ENCODE measurements around the gene PCNX2. TPM values are rescaled to one million over a fixed set of nuclear protein-coding genes. Genes with fewer than 3 reads are reported as not detected.

The PCNX2 gene
- 10 to 100 TPM; 23.9 to 39.1 TPM for total RNA-seq
- polyA plus RNA-seq (2013, experiment 1 of 2): 11.8 TPM
- polyA plus RNA-seq (2013, experiment 2 of 2): 6.7 TPM
- long read RNA-seq, experiment 1, partial matches to known transcripts: 2 of 5 reads
- long read RNA-seq, experiment 1, other reads (novel, unspliced or antisense): 3 of 5 reads
- long read RNA-seq, experiment 2, full-length matches to known transcripts: 1 of 23 reads
- long read RNA-seq, experiment 2, partial matches to known transcripts: 10 of 23 reads
- long read RNA-seq, experiment 2, other reads (novel, unspliced or antisense): 12 of 23 reads
- long read RNA-seq, experiment 3, partial matches to known transcripts: 6 of 14 reads
- long read RNA-seq, experiment 3, other reads (novel, unspliced or antisense): 8 of 14 reads
- long read RNA-seq, experiment 4: 0 reads

- no peaks in the 10 kb centered on the region for H3K9me3 Mint-ChIP-seq
- no peak within 1 kb of the TSS for H3K27ac ChIP-seq (ENCODE audit: low read depth, low read length)
- H3K27ac Mint-ChIP-seq: peak within 1 kb of the TSS; percentile 97
These were observed at the start of gene PCNX2 for GRCh38 chr1:233295237-233295974. TSS of gene PCNX2 (minus strand) at chr1:233295725. CDS start at chr1:233295478, 247 bp downstream.

DNA sequence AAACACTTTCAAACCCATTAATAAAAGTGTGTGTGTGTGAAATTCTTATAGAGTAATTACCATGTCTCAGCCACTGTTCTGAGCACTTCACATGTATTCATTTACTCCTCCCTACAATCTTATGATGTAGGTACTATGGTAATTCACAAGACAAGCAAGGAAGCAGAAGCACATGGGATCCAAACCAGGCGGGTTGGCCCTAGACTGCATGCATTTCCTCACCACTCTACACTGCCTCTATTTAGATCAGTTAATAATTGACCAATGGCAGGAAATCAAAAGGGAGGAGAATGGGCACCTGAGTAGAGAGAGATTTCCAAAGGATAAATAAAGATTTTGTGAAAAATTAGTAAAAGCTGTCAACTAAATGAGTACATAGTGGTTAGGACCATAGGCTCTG is 47.7 kb upstream of the PCNX2 start:
- WGBS, 2 experiments (ENCODE audit: insufficient coverage in 1 of 2, insufficient read length in 1 of 2): 89% methylated on average over 1 of the region's 1 CpG; no CpG with 5 or more reads in 1 of the 2 experiments
- H3K27me3 ChIP-seq (ENCODE audit: control insufficient read depth, insufficient read depth, low read length, poor library complexity, severe bottlenecking): no peaks in the 10 kb centered on the region
- no peak overlapping the region for H3K9ac ChIP-seq (ENCODE audit: extremely low read depth, low read length, poor library complexity, severe bottlenecking)
- H3K36me3 ChIP-seq (ENCODE audit: control insufficient read depth, insufficient read depth, low read length): no peaks in the 10 kb centered on the region
- no peaks in the 10 kb centered on the region for H3K9me3 ChIP-seq (ENCODE audit: control insufficient read depth, low read length)
- peaks cover 3% of the 10 kb centered on the region for H3K36me3 Mint-ChIP-seq (ENCODE audit: low read depth)
- H3K4me3 ChIP-seq (ENCODE audit: low read length): no peak overlapping the region
- TF ChIP-seq, protein P1, sequence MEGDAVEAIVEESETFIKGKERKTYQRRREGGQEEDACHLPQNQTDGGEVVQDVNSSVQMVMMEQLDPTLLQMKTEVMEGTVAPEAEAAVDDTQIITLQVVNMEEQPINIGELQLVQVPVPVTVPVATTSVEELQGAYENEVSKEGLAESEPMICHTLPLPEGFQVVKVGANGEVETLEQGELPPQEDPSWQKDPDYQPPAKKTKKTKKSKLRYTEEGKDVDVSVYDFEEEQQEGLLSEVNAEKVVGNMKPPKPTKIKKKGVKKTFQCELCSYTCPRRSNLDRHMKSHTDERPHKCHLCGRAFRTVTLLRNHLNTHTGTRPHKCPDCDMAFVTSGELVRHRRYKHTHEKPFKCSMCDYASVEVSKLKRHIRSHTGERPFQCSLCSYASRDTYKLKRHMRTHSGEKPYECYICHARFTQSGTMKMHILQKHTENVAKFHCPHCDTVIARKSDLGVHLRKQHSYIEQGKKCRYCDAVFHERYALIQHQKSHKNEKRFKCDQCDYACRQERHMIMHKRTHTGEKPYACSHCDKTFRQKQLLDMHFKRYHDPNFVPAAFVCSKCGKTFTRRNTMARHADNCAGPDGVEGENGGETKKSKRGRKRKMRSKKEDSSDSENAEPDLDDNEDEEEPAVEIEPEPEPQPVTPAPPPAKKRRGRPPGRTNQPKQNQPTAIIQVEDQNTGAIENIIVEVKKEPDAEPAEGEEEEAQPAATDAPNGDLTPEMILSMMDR (conservative IDR thresholded peaks at IDR 0.05): no peak
- no peak overlapping the region for H3K27ac Mint-ChIP-seq
- H3K27me3 Mint-ChIP-seq (ENCODE audit: insufficient read depth): no peaks in the 10 kb centered on the region
- DNase-seq: no peak
- H3K9me3 Mint-ChIP-seq: peaks cover 4% of the 10 kb centered on the region
- H3K4me1 Mint-ChIP-seq: no peaks in the 10 kb centered on the region
- no peak overlapping the region for H3K4me3 Mint-ChIP-seq
- H3K4me1 ChIP-seq (ENCODE audit: control insufficient read depth, insufficient read depth, low read length): no peaks in the 10 kb centered on the region
- H3K27ac ChIP-seq (ENCODE audit: low read depth, low read length): no peak overlapping the region

More at GRCh38 chr1:233295237-233295974, at the start of gene PCNX2:
- no peaks in the 10 kb centered on the region for H3K27me3 ChIP-seq (ENCODE audit: control insufficient read depth, insufficient read depth, low read length, poor library complexity, severe bottlenecking)
- H3K9ac ChIP-seq (ENCODE audit: extremely low read depth, low read length, poor library complexity, severe bottlenecking): peak within 1 kb of the TSS; percentile 50
- no peaks in the 10 kb centered on the region for H3K36me3 ChIP-seq (ENCODE audit: control insufficient read depth, insufficient read depth, low read length)
- 0% methylated on average over 7 to 54 of the region's 54 CpGs for WGBS, 2 experiments (ENCODE audit: insufficient coverage in 1 of 2, insufficient read length in 1 of 2)
- Mint-ChIP-seq H3K36me3 (ENCODE audit: low read depth) (peaks cover 6% of the 10 kb centered on the region), H3K4me3 (peak within 1 kb of the TSS; percentile 84), H3K27me3 (ENCODE audit: insufficient read depth) (no peaks in the 10 kb centered on the region), H3K4me1 (peaks cover 16% of the 10 kb centered on the region)
- H3K4me3 ChIP-seq (ENCODE audit: low read length): peak within 1 kb of the TSS; percentile 91
- peak; percentile 90 for DNase-seq
- no peaks in the 10 kb centered on the region for H3K9me3 ChIP-seq (ENCODE audit: control insufficient read depth, low read length)
- H3K4me1 ChIP-seq (ENCODE audit: control insufficient read depth, insufficient read depth, low read length): no peaks in the 10 kb centered on the region
- TF ChIP-seq, protein P1 (conservative IDR thresholded peaks at IDR 0.05): no peak

- Mint-ChIP-seq H3K4me3 (no peak overlapping the region), H3K4me1 (peaks cover 4% of the 10 kb centered on the region), H3K27me3 (ENCODE audit: insufficient read depth) (no peaks in the 10 kb centered on the region), H3K36me3 (ENCODE audit: low read depth) (peaks cover 3% of the 10 kb centered on the region), H3K9me3 (peaks cover 4% of the 10 kb centered on the region), H3K27ac (no peak overlapping the region)
- Histone ChIP-seq H3K27me3 (ENCODE audit: control insufficient read depth, insufficient read depth, low read length, poor library complexity, severe bottlenecking) (no peaks in the 10 kb centered on the region), H3K9ac (ENCODE audit: extremely low read depth, low read length, poor library complexity, severe bottlenecking) (no peak overlapping the region), H3K4me3 (ENCODE audit: low read length) (no peak overlapping the region), H3K27ac (ENCODE audit: low read depth, low read length) (no peak overlapping the region), H3K9me3 (ENCODE audit: control insufficient read depth, low read length) (no peaks in the 10 kb centered on the region), H3K4me1 (ENCODE audit: control insufficient read depth, insufficient read depth, low read length) (no peaks in the 10 kb centered on the region), H3K36me3 (ENCODE audit: control insufficient read depth, insufficient read depth, low read length) (no peaks in the 10 kb centered on the region)
- TF ChIP-seq, protein P1 (conservative IDR thresholded peaks at IDR 0.05): no peak
- no peak for DNase-seq
These were observed 46.6 kb upstream of the PCNX2 start for GRCh38 chr1:233342086-233342485.

Data from endodermal cell (in vitro differentiated cells).